Smooth muscle cell (in vitro differentiated cells): ENCODE measurements around the gene XPR1. TPM values are rescaled to one million over a fixed set of nuclear protein-coding genes. Genes with fewer than 3 reads are reported as not detected.

Source experiments
- DNase-seq: peaks from one replicate; lab custom pipeline; 2025; ENCODE audit not compliant: unreplicated experiment; lab: John Stamatoyannopoulos, UW
- H2AFZ ChIP-seq: fragments of 200-600 bp; sonication (generic); 2 replicates; pipeline ENCODE4 v1.6.0; 2016; ENCODE audit warnings: antibody characterized with exemption, low read depth, mild to moderate bottlenecking
- H3F3A ChIP-seq: fragments of 200-600 bp; sonication (generic); 2 replicates; pipeline ENCODE4 v1.6.0; 2017; ENCODE audit warnings: antibody characterized with exemption, low read depth
- H3K27ac ChIP-seq: fragments of 200-600 bp; sonication (generic); 2 replicates; pipeline ENCODE4 v1.5.1; 2016; ENCODE audit warnings: low read depth, mild to moderate bottlenecking
- H3K27me3 ChIP-seq: fragments of 200-600 bp; sonication (generic); 2 replicates; pipeline ENCODE4 v1.6.1; 2016; ENCODE audit warnings: low read depth, mild to moderate bottlenecking
- H3K36me3 ChIP-seq: fragments of 200-600 bp; sonication (generic); 2 replicates; pipeline ENCODE4 v1.5.1; 2016; ENCODE audit warnings: low read depth
- H3K4me1 ChIP-seq: fragments of 200-600 bp; sonication (generic); 2 replicates; pipeline ENCODE4 v1.5.1; 2016; ENCODE audit warnings: low read depth
- H3K4me2 ChIP-seq: fragments of 200-600 bp; sonication (generic); 2 replicates; pipeline ENCODE4 v1.6.0; 2016; ENCODE audit warnings: mild to moderate bottlenecking
- H3K4me3 ChIP-seq: fragments of 200-600 bp; sonication (generic); 2 replicates; pipeline ENCODE4 v1.5.1; 2016; ENCODE audit warnings: mild to moderate bottlenecking
- H3K79me2 ChIP-seq: fragments of 200-600 bp; sonication (generic); 2 replicates; pipeline ENCODE4 v1.6.0; 2016; ENCODE audit warnings: low read depth, mild to moderate bottlenecking
- H3K9ac ChIP-seq: fragments of 200-600 bp; sonication (generic); 2 replicates; pipeline ENCODE4 v1.6.0; 2016; ENCODE audit warnings: low read depth
- H3K9me3 ChIP-seq: fragments of 200-600 bp; sonication (generic); replicated peaks from 2 replicates; pipeline ENCODE4 v1.5.1; 2016; ENCODE audit warnings: low read depth
- H4K20me1 ChIP-seq: fragments of 200-600 bp; sonication (generic); 2 replicates; pipeline ENCODE4 v1.6.0; 2016; ENCODE audit warnings: low read depth
- WGBS: methylation state at CpG from one replicate; pipeline ENCODE4 v1.1.7; 2016; ENCODE audit warnings: low lambda C conversion rate; 5-methylcytosine and 5-hydroxymethylcytosine counted together
- polyA plus RNA-seq: library from polyadenylated mRNA; unstranded; fragments of >200 nt; fragmentation: Nextera tagmentation; extraction: Ambion mirVana; gene quantifications from 2 replicates; pipeline ENCODE4 v1.2.1, GENCODE V29; 2016
- total RNA-seq: library from RNA; depleted of rRNA; stranded (reverse); fragments of >200 nt; gene quantifications from 2 replicates; pipeline ENCODE4 v1.2.3, GENCODE V29; 2014
- TF ChIP-seq, protein P1 (sequence below): fragments of 200-600 bp; sonication (generic); IDR thresholded peaks from 2 replicates; pipeline ENCODE4 v1.5.1; 2017; ENCODE audit warnings: borderline replicate concordance, mild to moderate bottlenecking, antibody characterized with exemption; ENCODE audit not compliant: insufficient read depth, poor library complexity, severe bottlenecking

Gene XPR1
- total and polyA plus RNA-seq, 2 experiments from 2014 or later: 9.5 to 27.6 TPM

DNA sequence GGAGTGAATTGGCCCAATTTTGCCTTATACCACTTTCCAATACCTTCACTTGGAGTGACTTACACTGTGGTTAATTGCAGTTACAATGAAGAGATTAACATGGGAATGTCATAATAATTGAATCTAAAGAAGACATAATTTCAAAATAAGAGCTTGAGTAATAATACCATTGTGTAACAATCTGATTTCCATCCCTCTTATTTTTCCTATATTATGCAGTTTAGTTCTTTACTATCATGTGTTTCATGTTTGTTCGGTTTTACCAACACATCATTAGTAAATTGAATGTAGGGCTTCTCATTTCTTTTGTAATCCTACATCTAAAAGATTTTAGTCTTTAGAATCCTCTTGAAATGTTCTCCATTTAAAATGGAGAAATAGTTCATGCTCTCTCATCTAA lies 19.2 kb upstream of the XPR1 start:
- DNase-seq: no peak
- Histone ChIP-seq H3K9me3 (no peaks in the 10 kb centered on the region), H3K9ac (no peak overlapping the region), H3K4me1 (no peaks in the 10 kb centered on the region), H3K79me2 (no peaks in the 10 kb centered on the region), H3K4me3 (no peak overlapping the region), H3K27me3 (no peaks in the 10 kb centered on the region), H3K27ac (no peak overlapping the region), H3F3A (no peaks in the 10 kb centered on the region), H2AFZ (no peak overlapping the region), H3K4me2 (no peak overlapping the region), H3K36me3 (no peaks in the 10 kb centered on the region), H4K20me1 (no peaks in the 10 kb centered on the region)
- TF ChIP-seq, protein P1, sequence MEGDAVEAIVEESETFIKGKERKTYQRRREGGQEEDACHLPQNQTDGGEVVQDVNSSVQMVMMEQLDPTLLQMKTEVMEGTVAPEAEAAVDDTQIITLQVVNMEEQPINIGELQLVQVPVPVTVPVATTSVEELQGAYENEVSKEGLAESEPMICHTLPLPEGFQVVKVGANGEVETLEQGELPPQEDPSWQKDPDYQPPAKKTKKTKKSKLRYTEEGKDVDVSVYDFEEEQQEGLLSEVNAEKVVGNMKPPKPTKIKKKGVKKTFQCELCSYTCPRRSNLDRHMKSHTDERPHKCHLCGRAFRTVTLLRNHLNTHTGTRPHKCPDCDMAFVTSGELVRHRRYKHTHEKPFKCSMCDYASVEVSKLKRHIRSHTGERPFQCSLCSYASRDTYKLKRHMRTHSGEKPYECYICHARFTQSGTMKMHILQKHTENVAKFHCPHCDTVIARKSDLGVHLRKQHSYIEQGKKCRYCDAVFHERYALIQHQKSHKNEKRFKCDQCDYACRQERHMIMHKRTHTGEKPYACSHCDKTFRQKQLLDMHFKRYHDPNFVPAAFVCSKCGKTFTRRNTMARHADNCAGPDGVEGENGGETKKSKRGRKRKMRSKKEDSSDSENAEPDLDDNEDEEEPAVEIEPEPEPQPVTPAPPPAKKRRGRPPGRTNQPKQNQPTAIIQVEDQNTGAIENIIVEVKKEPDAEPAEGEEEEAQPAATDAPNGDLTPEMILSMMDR: no peak
- WGBS: 100% methylated on average over 1 of the region's 1 CpG

DNA sequence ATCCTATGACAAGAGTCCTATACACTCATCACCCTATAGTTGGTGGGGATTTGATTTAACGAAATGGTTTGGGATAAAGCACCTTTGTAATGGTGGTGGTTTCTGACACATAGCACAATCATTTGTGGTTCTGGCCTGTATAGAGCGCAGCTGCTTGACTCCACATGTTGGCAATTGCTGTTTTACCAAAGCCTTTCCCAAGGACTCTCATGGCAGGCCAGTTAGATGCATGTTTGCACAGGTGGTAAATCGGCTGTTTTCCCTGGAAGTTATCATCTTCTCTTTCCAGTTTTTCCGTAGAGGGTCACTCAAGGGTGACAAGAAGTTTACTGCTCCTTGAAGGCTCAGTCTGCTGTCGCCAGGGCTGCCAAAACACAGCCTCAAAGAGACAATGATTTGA lies 17.1 kb upstream of the XPR1 start:
- TF ChIP-seq, protein P1: no peak
- H3K27ac ChIP-seq: no peak overlapping the region
- H3K4me1 ChIP-seq: no peaks in the 10 kb centered on the region
- H3K27me3 ChIP-seq: no peaks in the 10 kb centered on the region
- no peaks in the 10 kb centered on the region for H3F3A ChIP-seq
- H3K79me2 ChIP-seq: no peaks in the 10 kb centered on the region
- no peaks in the 10 kb centered on the region for H4K20me1 ChIP-seq
- H3K9ac ChIP-seq: no peak overlapping the region
- H3K4me2 ChIP-seq: no peak overlapping the region
- DNase-seq: no peak
- H3K4me3 ChIP-seq: no peak overlapping the region
- no peaks in the 10 kb centered on the region for H3K9me3 ChIP-seq
- no peak overlapping the region for H2AFZ ChIP-seq
- 71% methylated on average over 5 of the region's 5 CpGs for WGBS
- no peaks in the 10 kb centered on the region for H3K36me3 ChIP-seq

- no peak overlapping the region for H3K4me2 ChIP-seq
- no peak overlapping the region for H2AFZ ChIP-seq
- H3K79me2 ChIP-seq: no peaks in the 10 kb centered on the region
- no peak overlapping the region for H3K4me3 ChIP-seq
- H3K9ac ChIP-seq: no peak overlapping the region
- no peaks in the 10 kb centered on the region for H3K4me1 ChIP-seq
- H3K27me3 ChIP-seq: no peaks in the 10 kb centered on the region
- no peaks in the 10 kb centered on the region for H3F3A ChIP-seq
- no peaks in the 10 kb centered on the region for H3K9me3 ChIP-seq
- no peak overlapping the region for H3K27ac ChIP-seq
- DNase-seq: no peak
- TF ChIP-seq, protein P1: no peak
- H3K36me3 ChIP-seq: no peaks in the 10 kb centered on the region
- no peaks in the 10 kb centered on the region for H4K20me1 ChIP-seq
- 88% methylated on average over 8 of the region's 8 CpGs for WGBS
Measured at GRCh38 chr1:180615493-180616290, 16.1 kb upstream of the XPR1 start.

DNA sequence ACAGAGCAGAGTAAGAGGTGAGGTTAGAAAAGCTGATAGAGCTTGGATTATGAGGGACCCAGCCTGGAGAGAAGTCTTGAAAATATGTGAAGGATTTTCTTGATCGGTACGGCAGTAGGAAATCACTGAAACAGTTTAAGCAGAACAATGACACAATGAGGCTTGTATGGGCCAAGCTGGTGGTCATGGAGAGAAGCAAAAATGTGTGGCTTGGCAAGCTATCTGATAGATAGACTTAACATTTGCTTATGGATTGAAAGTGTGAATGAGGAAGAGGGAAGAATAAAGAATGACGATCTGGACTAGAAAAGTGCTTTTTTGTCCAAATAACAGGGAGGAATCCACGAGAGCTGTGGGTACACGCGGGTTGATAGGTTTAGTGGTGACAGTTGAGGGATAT lies 15.4 kb upstream of the XPR1 start:
- H3K4me3 ChIP-seq: no peak overlapping the region
- no peak overlapping the region for H3K27ac ChIP-seq
- WGBS: 95% methylated on average over 6 of the region's 6 CpGs

More for the DNA sequence above, 15.4 kb upstream of the XPR1 start:
- Histone ChIP-seq H3K27me3 (no peaks in the 10 kb centered on the region), H3F3A (no peaks in the 10 kb centered on the region), H3K4me1 (no peaks in the 10 kb centered on the region), H3K9ac (no peak overlapping the region), H4K20me1 (no peaks in the 10 kb centered on the region), H3K79me2 (no peaks in the 10 kb centered on the region), H2AFZ (no peak overlapping the region), H3K4me2 (no peak overlapping the region), H3K9me3 (no peaks in the 10 kb centered on the region), H3K36me3 (no peaks in the 10 kb centered on the region)
- no peak for DNase-seq
- TF ChIP-seq, protein P1: no peak
